GM19324 (cell line): ENCODE data around the gene HORMAD2.
"Not testable (repeated sequence)": the region's sequence is repeated elsewhere in the genome, so short reads cannot be mapped to it uniquely, and the experiment has no call there.

ENCODE experiments used
- ATAC-seq: cut with Tn5 transposase; IDR thresholded peaks from one replicate; pipeline ENCODE4 v1.9.1; 2021; ENCODE audit warnings: mild to moderate bottlenecking, moderate library complexity; ENCODE audit not compliant: unreplicated experiment, low FRiP score

HORMAD2 gene

GRCh38 chr22:30186041-30186440, 105.8 kb downstream of the HORMAD2 start:
- ATAC-seq: no peak

- ATAC-seq: no peak
Measured at GRCh38 chr22:30186510-30186909, 106.2 kb downstream of the HORMAD2 start.

- ATAC-seq: no peak
Measured at GRCh38 chr22:30187094-30187493, 106.8 kb downstream of the HORMAD2 start.

- no peak for ATAC-seq
Measured at GRCh38 chr22:30187529-30188407, 107.5 kb downstream of the HORMAD2 start.

- no peak for ATAC-seq
Measured at GRCh38 chr22:30188911-30189310, 108.6 kb downstream of the HORMAD2 start.

GRCh38 chr22:30190574-30190973, 110.3 kb downstream of the HORMAD2 start:
- ATAC-seq: no peak

GRCh38 chr22:30191040-30191701, 110.9 kb downstream of the HORMAD2 start:
- no peak for ATAC-seq

GRCh38 chr22:30192427-30192826, 112.2 kb downstream of the HORMAD2 start:
- no peak for ATAC-seq

- no peak for ATAC-seq
Measured at GRCh38 chr22:30193031-30193775, 112.9 kb downstream of the HORMAD2 start.

- no peak for ATAC-seq
Measured at GRCh38 chr22:30195245-30196140, 115.2 kb downstream of the HORMAD2 start.

- ATAC-seq: no peak
Measured at GRCh38 chr22:30196141-30196879, 116.0 kb downstream of the HORMAD2 start.

GRCh38 chr22:30196880-30197336, 116.6 kb downstream of the HORMAD2 start:
- ATAC-seq: no peak

GRCh38 chr22:30197389-30197788, 117.1 kb downstream of the HORMAD2 start:
- ATAC-seq: no peak

GRCh38 chr22:30198152-30198825, 118.0 kb downstream of the HORMAD2 start:
- no peak for ATAC-seq

GRCh38 chr22:30198921-30199320, 118.7 kb downstream of the HORMAD2 start:
- ATAC-seq: no peak

- ATAC-seq: not testable (repeated sequence)
Measured at GRCh38 chr22:30200905-30201304, 120.6 kb downstream of the HORMAD2 start.

GRCh38 chr22:30201945-30202344, 121.7 kb downstream of the HORMAD2 start:
- no peak for ATAC-seq

- no peak for ATAC-seq
Measured at GRCh38 chr22:30202531-30203006, 122.3 kb downstream of the HORMAD2 start.
